ENCODE results near the gene CIAPIN1. TPM values are rescaled to one million over a fixed set of nuclear protein-coding genes. Genes with fewer than 3 reads are reported as not detected.

CIAPIN1 gene
- total and polyA plus RNA-seq, 2 of the 4 experiments (the other 2 are of a cell fraction): 41.6 to 47.7 TPM

DNA sequence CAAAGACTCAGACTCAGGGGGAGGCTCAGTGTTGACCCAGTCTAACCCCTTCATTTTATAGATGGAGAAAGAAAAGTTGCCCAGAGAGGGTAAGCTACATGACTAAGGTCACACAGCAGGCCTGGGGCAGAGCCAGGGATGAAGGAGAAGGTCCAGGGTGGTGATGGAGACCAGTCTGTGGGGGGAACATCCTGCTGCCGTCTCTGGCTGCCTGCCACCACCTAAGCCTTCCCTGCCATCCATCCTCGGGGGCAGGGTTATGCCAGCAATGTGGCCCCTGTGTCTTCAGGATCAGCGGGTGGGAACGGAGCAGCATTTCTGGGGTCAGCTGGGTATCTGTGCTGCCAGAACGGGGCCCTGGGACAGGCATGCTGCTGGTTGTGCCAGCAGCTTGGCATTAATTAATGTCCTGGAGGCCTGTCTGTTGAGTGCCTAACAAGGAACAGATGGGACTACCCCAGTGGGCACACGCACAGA lies 33.6 kb upstream of the CIAPIN1 start:
- CTCF ChIA-PET: interaction anchor here (1.0 kb wide), 1 partner anchor 39 kb away, joined by 3 read pairs; no protein-coding TSS in a partner anchor
- Histone ChIP-seq H2BK120ac (ENCODE audit: low read depth, low read length) (no peak overlapping the region), H4K8ac (ENCODE audit: low read depth in 2 of 2, low read length in 2 of 2) (peak overlapping the region in 1 of 2 experiments; percentile 71; a peak in 2 of 4 replicates), H3K14ac (replicated peaks; ENCODE audit: low read depth, low read length) (no peak overlapping the region), H4K5ac (ENCODE audit: low read depth, low read length) (no peak overlapping the region), H3K23ac (ENCODE audit: low read depth, low read length) (no peak overlapping the region; the same call in 1 of the 2 replicates), H2BK15ac (ENCODE audit: low read depth, low read length) (no peak overlapping the region; the same call in 2 of the 3 replicates), H3K9me3 (ENCODE audit: control insufficient read depth, insufficient read depth, low read length) (no peaks in the 10 kb centered on the region), H3K4me1 (ENCODE audit: control insufficient read depth, insufficient read depth, low read length) (peaks cover 12% of the 10 kb centered on the region), H3K4me3 (ENCODE audit: insufficient read depth, low read depth, low read length) (no peak overlapping the region), H3K79me1 (ENCODE audit: low read depth in 1 of 2, low read length in 2 of 2) (peaks cover 9 to 25% of the 10 kb centered on the region in 2 experiments), H2BK20ac (ENCODE audit: low read depth, low read length) (no peak overlapping the region), H3K18ac (ENCODE audit: low read depth, low read length) (no peak overlapping the region), H3K27me3 (ENCODE audit: control insufficient read depth, insufficient read depth, low read length) (no peaks in the 10 kb centered on the region), H3K9ac (ENCODE audit: low read depth, low read length) (no peak overlapping the region), H3K4ac (ENCODE audit: low read depth, low read length) (peak overlapping the region; percentile 48; the same call in 1 of the 2 replicates), H3K9me1 (ENCODE audit: insufficient read depth, low read length) (no peaks in the 10 kb centered on the region; the same call in 1 of the 2 replicates), H3K56ac (ENCODE audit: extremely low read depth, insufficient read depth, low read length) (no peak overlapping the region; the same call in 1 of the 2 replicates), H3K4me2 (ENCODE audit: low read depth, low read length) (no peak overlapping the region), H2AK9ac (replicated peaks; ENCODE audit: low read depth, low read length, poor library complexity) (peak overlapping the region; percentile 57), H4K20me1 (ENCODE audit: insufficient read depth, low read length) (no peaks in the 10 kb centered on the region; the same call in 1 of the 2 replicates), H4K91ac (ENCODE audit: insufficient read depth, low read depth, low read length) (no peak overlapping the region), H3K36me3 (ENCODE audit: control insufficient read depth, insufficient read depth, low read length) (no peaks in the 10 kb centered on the region), H2BK5ac (ENCODE audit: low read depth, low read length, poor library complexity, severe bottlenecking) (no peak overlapping the region), H3K27ac (ENCODE audit: insufficient read depth, low read length) (no peak overlapping the region), H2AFZ (replicated peaks; ENCODE audit: low read length, poor library complexity) (peak overlapping the region; percentile 86), H2AK5ac (ENCODE audit: low read depth, low read length) (0 out of 2 replicates have a peak overlapping the region, but pooled peaks have one; percentile 33)
- POLR2A ChIA-PET (ENCODE audit: unreplicated experiment): no interaction called here
- dilution Hi-C loops (cut with HindIII; ENCODE audit: low sequenced_read_pairs, unreplicated experiment) (no loop called here), in situ Hi-C loops (cut with MboI; ENCODE audit: low sequenced_read_pairs) (no loop called here), intact Hi-C loops (cut with micrococcal nuclease) (no loop called here)
- no peak for ATAC-seq (ENCODE audit: low read depth)
- TF ChIP-seq MAFK (IDR thresholded peaks at IDR 0.05; ENCODE audit: low read depth, low read length) (no peak), RCOR1 (IDR thresholded peaks at IDR 0.05; ENCODE audit: insufficient replicate concordance, low read length) (no peak), SMC3 (IDR thresholded peaks at IDR 0.05; ENCODE audit: low read depth, low read length) (no peak), BHLHE40 (IDR thresholded peaks at IDR 0.05; ENCODE audit: low read depth, low read length) (no peak), CEBPB (IDR thresholded peaks at IDR 0.05; ENCODE audit: low read depth, low read length) (no peak), NFE2L2 (IDR thresholded peaks at IDR 0.05; ENCODE audit: low read depth, low read length) (no peak), RAD21 (IDR thresholded peaks at IDR 0.05; ENCODE audit: low read length) (no peak), MAZ (IDR thresholded peaks at IDR 0.05; ENCODE audit: borderline replicate concordance, low read depth, low read length) (no peak), CHD1 (IDR thresholded peaks at IDR 0.05; ENCODE audit: low read depth, low read length) (no peak), MXI1 (IDR thresholded peaks at IDR 0.05; ENCODE audit: borderline replicate concordance, low read depth, low read length) (no peak), RFX5 (IDR thresholded peaks at IDR 0.05; ENCODE audit: low read depth, low read length) (no peak), FOS (IDR thresholded peaks at IDR 0.05; ENCODE audit: low read depth, low read length) (no peak), POLR2A (IDR thresholded peaks at IDR 0.05; ENCODE audit: low read depth, low read length) (no peak)
- TF ChIP-seq, protein P1, sequence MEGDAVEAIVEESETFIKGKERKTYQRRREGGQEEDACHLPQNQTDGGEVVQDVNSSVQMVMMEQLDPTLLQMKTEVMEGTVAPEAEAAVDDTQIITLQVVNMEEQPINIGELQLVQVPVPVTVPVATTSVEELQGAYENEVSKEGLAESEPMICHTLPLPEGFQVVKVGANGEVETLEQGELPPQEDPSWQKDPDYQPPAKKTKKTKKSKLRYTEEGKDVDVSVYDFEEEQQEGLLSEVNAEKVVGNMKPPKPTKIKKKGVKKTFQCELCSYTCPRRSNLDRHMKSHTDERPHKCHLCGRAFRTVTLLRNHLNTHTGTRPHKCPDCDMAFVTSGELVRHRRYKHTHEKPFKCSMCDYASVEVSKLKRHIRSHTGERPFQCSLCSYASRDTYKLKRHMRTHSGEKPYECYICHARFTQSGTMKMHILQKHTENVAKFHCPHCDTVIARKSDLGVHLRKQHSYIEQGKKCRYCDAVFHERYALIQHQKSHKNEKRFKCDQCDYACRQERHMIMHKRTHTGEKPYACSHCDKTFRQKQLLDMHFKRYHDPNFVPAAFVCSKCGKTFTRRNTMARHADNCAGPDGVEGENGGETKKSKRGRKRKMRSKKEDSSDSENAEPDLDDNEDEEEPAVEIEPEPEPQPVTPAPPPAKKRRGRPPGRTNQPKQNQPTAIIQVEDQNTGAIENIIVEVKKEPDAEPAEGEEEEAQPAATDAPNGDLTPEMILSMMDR (conservative IDR thresholded peaks at IDR 0.05; ENCODE audit: low read depth, low read length): no peak
- TF ChIP-seq, protein P2, sequence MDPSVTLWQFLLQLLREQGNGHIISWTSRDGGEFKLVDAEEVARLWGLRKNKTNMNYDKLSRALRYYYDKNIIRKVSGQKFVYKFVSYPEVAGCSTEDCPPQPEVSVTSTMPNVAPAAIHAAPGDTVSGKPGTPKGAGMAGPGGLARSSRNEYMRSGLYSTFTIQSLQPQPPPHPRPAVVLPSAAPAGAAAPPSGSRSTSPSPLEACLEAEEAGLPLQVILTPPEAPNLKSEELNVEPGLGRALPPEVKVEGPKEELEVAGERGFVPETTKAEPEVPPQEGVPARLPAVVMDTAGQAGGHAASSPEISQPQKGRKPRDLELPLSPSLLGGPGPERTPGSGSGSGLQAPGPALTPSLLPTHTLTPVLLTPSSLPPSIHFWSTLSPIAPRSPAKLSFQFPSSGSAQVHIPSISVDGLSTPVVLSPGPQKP (IDR thresholded peaks at IDR 0.05; ENCODE audit: borderline replicate concordance, low read depth, low read length): no peak
- TF ChIP-seq, protein P3, sequence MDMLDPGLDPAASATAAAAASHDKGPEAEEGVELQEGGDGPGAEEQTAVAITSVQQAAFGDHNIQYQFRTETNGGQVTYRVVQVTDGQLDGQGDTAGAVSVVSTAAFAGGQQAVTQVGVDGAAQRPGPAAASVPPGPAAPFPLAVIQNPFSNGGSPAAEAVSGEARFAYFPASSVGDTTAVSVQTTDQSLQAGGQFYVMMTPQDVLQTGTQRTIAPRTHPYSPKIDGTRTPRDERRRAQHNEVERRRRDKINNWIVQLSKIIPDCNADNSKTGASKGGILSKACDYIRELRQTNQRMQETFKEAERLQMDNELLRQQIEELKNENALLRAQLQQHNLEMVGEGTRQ (IDR thresholded peaks at IDR 0.05; ENCODE audit: low read depth, low read length): no peak
- no TSS peak for BruUV-seq (replicated peaks)
- 60% methylated on average over 1 of the region's 6 CpGs; no CpG with 5 or more reads in 1 of the 2 experiments for WGBS, 2 experiments (ENCODE audit: extremely low coverage in 2 of 2, insufficient read length in 1 of 2)
- no peak for DNase-seq
